ENCODE measurements around the gene YIPF5. TPM values are rescaled to one million over a fixed set of nuclear protein-coding genes. Genes with fewer than 3 reads are reported as not detected.

YIPF5 gene
- total RNA-seq (10 to 100 TPM; 35.2 to 44.6 (median 39.6) TPM), polyA plus RNA-seq (10 to 100 TPM; 12.3 to 19.5 (median 16.8) TPM)

GRCh38 chr5:144170276-144171024 is at the start of gene YIPF5, which contains the start of gene KCTD16:
Gene YIPF5, minus strand, starts transcription at chr5:144170659. Its CDS starts 704 bp downstream, at chr5:144169955.
Gene KCTD16, plus strand, starts transcription at chr5:144170873.
- Histone ChIP-seq H3K27me3 (peaks cover 0 to 3% (median 0%) of the 10 kb centered on the region in 3 donors), H3K4me3 (peak within 1 kb of the TSS; percentile 61 to 89 (median 68)), H3K4me1 (peaks cover 0 to 32% (median 19%) of the 10 kb centered on the region in 4 donors), H3K27ac (peak within 1 kb of the TSS; percentile 68 to 82 (median 74)), H3K9me3 (no peaks in the 10 kb centered on the region), H3K36me3 (peaks cover 0 to 12% (median under 1%) of the 10 kb centered on the region in 4 donors)
- WGBS, 2 donors = 0 to 1% methylated on average over 39 of the region's 39 CpGs
- peak; percentile 97 for DNase-seq
- TF ChIP-seq POLR2AphosphoS5 (IDR thresholded peaks at IDR 0.05) (peak; percentile 33 to 88 (median 76)), POLR2A (IDR thresholded peaks at IDR 0.05) (no peak), CTCF (IDR thresholded peaks at IDR 0.05) (no peak), EP300 (IDR thresholded peaks at IDR 0.05) (peak in 1 of 4 donors; percentile 43)
- intact Hi-C loops (cut with DNase I) = loop anchor here (5.0 to 10.0 kb wide), 2 partner anchors 766 to 1398 kb away; partner anchors contain the start of genes ARHGAP26 and NR3C1

GRCh38 chr5:144219869-144220268 is 49.4 kb upstream of the YIPF5 start:
- Histone ChIP-seq H3K4me3 (no peak overlapping the region), H3K4me1 (no peaks in the 10 kb centered on the region), H3K27ac (no peak overlapping the region), H3K9me3 (no peaks in the 10 kb centered on the region), H3K36me3 (no peaks in the 10 kb centered on the region), H3K27me3 (no peaks in the 10 kb centered on the region)
- 67 to 73% methylated on average over 3 of the region's 3 CpGs for WGBS, 2 donors
- no peak for TF ChIP-seq EP300 (IDR thresholded peaks at IDR 0.05)
- intact Hi-C loops (cut with DNase I) = no loop called here
- DNase-seq = no peak

GRCh38 chr5:144210655-144211054 is 40.2 kb upstream of the YIPF5 start:
- TF ChIP-seq EP300 (IDR thresholded peaks at IDR 0.05) (no peak), POLR2AphosphoS5 (IDR thresholded peaks at IDR 0.05) (no peak), CTCF (IDR thresholded peaks at IDR 0.05) (no peak), POLR2A (IDR thresholded peaks at IDR 0.05) (no peak)
- peaks cover 0 to 35% (median 20%) of the 10 kb centered on the region in 3 donors for H3K27me3 ChIP-seq
- no peaks in the 10 kb centered on the region for H3K4me1 ChIP-seq
- intact Hi-C loops (cut with DNase I) = no loop called here
- DNase-seq = no peak
- H3K9me3 ChIP-seq = no peaks in the 10 kb centered on the region
- H3K4me3 ChIP-seq = no peak overlapping the region
- no peak overlapping the region for H3K27ac ChIP-seq
- 66 to 77% methylated on average over 1 of the region's 1 CpG for WGBS, 2 donors
- no peaks in the 10 kb centered on the region for H3K36me3 ChIP-seq

- Histone ChIP-seq H3K27me3 (peaks cover 5 to 48% (median 25%) of the 10 kb centered on the region in 3 donors), H3K9me3 (no peaks in the 10 kb centered on the region), H3K36me3 (no peaks in the 10 kb centered on the region), H3K4me1 (peaks cover 0 to 8% (median 6%) of the 10 kb centered on the region in 4 donors), H3K4me3 (no peak overlapping the region), H3K27ac (no peak overlapping the region)
- 60 to 81% methylated on average over 4 of the region's 4 CpGs for WGBS, 2 donors
- no peak for DNase-seq
- no peak for TF ChIP-seq EP300 (IDR thresholded peaks at IDR 0.05)
- TF ChIP-seq POLR2AphosphoS5 (IDR thresholded peaks at IDR 0.05) = no peak
- TF ChIP-seq POLR2A (IDR thresholded peaks at IDR 0.05) = no peak
- no peak for TF ChIP-seq CTCF (IDR thresholded peaks at IDR 0.05)
- intact Hi-C loops (cut with DNase I) = no loop called here
These were observed 38.9 kb upstream of the YIPF5 start for GRCh38 chr5:144209361-144209760.

- no peak for DNase-seq
- no peaks in the 10 kb centered on the region for H3K36me3 ChIP-seq
- H3K27me3 ChIP-seq = peaks cover 5 to 51% (median 25%) of the 10 kb centered on the region in 3 donors
- peaks cover 0 to 8% (median 6%) of the 10 kb centered on the region in 4 donors for H3K4me1 ChIP-seq
- no peak overlapping the region for H3K4me3 ChIP-seq
- H3K27ac ChIP-seq = no peak overlapping the region
- intact Hi-C loops (cut with DNase I) = no loop called here
- H3K9me3 ChIP-seq = no peaks in the 10 kb centered on the region
- no peak for TF ChIP-seq POLR2A (IDR thresholded peaks at IDR 0.05)
- no peak for TF ChIP-seq POLR2AphosphoS5 (IDR thresholded peaks at IDR 0.05)
These were observed 37.5 kb upstream of the YIPF5 start for GRCh38 chr5:144207875-144208444.
